Thyroid gland (tissue), 4 donors: ENCODE measurements around the gene SND1.

ENCODE experiments used
- POLR2A ChIP-seq, 2 donors: fragments of 450-650 bp; IDR thresholded peaks; one replicate each; pipeline ENCODE4 v1.6.1; 2017; ENCODE audit warnings: antibody characterized with exemption in 2 of 2, mild to moderate bottlenecking in 2 of 2, moderate library complexity in 1 of 2
- TF ChIP-seq, protein P1 (sequence below), 6 experiments: fragments of 200-600 bp in 3 of 6; fragments of 450-650 bp in 3 of 6; sonication (generic) in 3 of 6; IDR thresholded peaks; one replicate each; pipeline ENCODE4 v1.5.1; 2016 to 2019; ENCODE audit warnings: antibody characterized with exemption in 6 of 6, mild to moderate bottlenecking in 2 of 6, inconsistent platforms in 1 of 6, moderate library complexity in 1 of 6

DNA sequence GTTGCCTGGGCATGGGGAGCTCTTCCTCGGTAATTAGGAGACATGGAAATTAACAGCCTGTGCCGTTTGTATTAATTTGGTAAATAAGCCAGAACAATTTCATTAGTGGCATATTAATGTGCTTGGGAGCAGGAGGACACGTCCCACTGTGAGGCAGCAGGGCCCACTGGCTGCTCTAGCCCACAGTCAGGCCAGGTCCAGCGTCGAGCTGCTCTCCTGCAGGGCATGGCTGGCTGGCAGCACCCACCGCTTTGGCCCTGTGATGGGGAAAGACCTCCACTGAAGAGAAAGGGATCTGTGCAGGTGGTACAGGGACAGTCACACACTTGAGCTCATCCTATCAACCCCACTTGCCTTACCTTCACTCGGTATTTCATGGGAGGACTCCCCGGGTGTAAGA, 416.8 kb downstream of the SND1 start:
- TF ChIP-seq, protein P1, sequence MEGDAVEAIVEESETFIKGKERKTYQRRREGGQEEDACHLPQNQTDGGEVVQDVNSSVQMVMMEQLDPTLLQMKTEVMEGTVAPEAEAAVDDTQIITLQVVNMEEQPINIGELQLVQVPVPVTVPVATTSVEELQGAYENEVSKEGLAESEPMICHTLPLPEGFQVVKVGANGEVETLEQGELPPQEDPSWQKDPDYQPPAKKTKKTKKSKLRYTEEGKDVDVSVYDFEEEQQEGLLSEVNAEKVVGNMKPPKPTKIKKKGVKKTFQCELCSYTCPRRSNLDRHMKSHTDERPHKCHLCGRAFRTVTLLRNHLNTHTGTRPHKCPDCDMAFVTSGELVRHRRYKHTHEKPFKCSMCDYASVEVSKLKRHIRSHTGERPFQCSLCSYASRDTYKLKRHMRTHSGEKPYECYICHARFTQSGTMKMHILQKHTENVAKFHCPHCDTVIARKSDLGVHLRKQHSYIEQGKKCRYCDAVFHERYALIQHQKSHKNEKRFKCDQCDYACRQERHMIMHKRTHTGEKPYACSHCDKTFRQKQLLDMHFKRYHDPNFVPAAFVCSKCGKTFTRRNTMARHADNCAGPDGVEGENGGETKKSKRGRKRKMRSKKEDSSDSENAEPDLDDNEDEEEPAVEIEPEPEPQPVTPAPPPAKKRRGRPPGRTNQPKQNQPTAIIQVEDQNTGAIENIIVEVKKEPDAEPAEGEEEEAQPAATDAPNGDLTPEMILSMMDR (IDR thresholded peaks at IDR 0.05): no peak
- TF ChIP-seq POLR2A (IDR thresholded peaks at IDR 0.05): no peak
